Karpas-422 (cell line): ENCODE results near the gene CPEB2. TPM values are rescaled to one million over a fixed set of nuclear protein-coding genes. Genes with fewer than 3 reads are reported as not detected.

ENCODE experiments used
- DNase-seq: peaks from one replicate; pipeline ENCODE4 v3.0.0-alpha.2; 2015
- H2AFZ ChIP-seq: fragments of 200-600 bp; sonication (generic); 2 replicates; pipeline ENCODE4 v1.6.1; 2014; ENCODE audit warnings: antibody characterized with exemption, low read length, mixed read lengths
- H3K27ac ChIP-seq: fragments of 200-600 bp; sonication (generic); 2 replicates; pipeline ENCODE4 v1.5.1; 2014; ENCODE audit warnings: mild to moderate bottlenecking, low read length, moderate library complexity
- H3K27me3 ChIP-seq: fragments of 200-600 bp; sonication (generic); 2 replicates; pipeline ENCODE4 v1.6.1; 2014; ENCODE audit warnings: low read length, mixed read lengths
- H3K36me3 ChIP-seq: fragments of 200-600 bp; sonication (generic); 2 replicates; pipeline ENCODE4 v1.6.1; 2014; ENCODE audit warnings: low read length, mixed read lengths; ENCODE audit not compliant: insufficient read depth
- H3K4me1 ChIP-seq: fragments of 200-600 bp; sonication (generic); 2 replicates; pipeline ENCODE4 v1.6.1; 2014; ENCODE audit warnings: mild to moderate bottlenecking, low read length, mixed read lengths
- H3K4me2 ChIP-seq: fragments of 200-600 bp; sonication (generic); 2 replicates; pipeline ENCODE4 v1.6.1; 2014; ENCODE audit warnings: low read length, low read depth, mild to moderate bottlenecking; ENCODE audit not compliant: poor library complexity, severe bottlenecking
- H3K4me3 ChIP-seq: fragments of 200-600 bp; sonication (generic); 2 replicates; pipeline ENCODE4 v1.5.1; 2014; ENCODE audit warnings: mild to moderate bottlenecking, antibody characterized with exemption, low read length, mixed read lengths
- H3K79me2 ChIP-seq: fragments of 200-600 bp; sonication (generic); 2 replicates; pipeline ENCODE4 v1.6.1; 2014; ENCODE audit warnings: mild to moderate bottlenecking, low read length, mixed read lengths
- H3K9ac ChIP-seq: fragments of 200-600 bp; sonication (generic); 2 replicates; pipeline ENCODE4 v1.6.0; 2014; ENCODE audit warnings: low read length
- H3K9me2 ChIP-seq: fragments of 200-600 bp; sonication (generic), shearing (Covaris generic); replicated peaks from 2 replicates; pipeline ENCODE4 v1.6.0; 2014; ENCODE audit warnings: mild to moderate bottlenecking, low read length, moderate library complexity; ENCODE audit not compliant: insufficient read depth
- H3K9me3 ChIP-seq: fragments of 300-700, 200-600 bp; sonication (generic); 2 replicates; pipeline ENCODE4 v1.6.1; 2014; ENCODE audit warnings: low read length, mixed read lengths
- H4K20me1 ChIP-seq: fragments of 200-600 bp; sonication (generic); 2 replicates; pipeline ENCODE4 v1.6.1; 2014; ENCODE audit warnings: mild to moderate bottlenecking, antibody characterized with exemption, low read length, low read depth; ENCODE audit not compliant: insufficient read depth
- total RNA-seq: library from RNA; depleted of rRNA; stranded (reverse); fragments of >200 nt; shearing (Covaris generic); gene quantifications from 2 replicates; pipeline ENCODE4 v1.2.3, GENCODE V29; 2014; ENCODE audit warnings: low replicate concordance; rRNA removed

CPEB2 gene
- total RNA-seq: 5.0 and 7.3 TPM in 2 replicates

DNA sequence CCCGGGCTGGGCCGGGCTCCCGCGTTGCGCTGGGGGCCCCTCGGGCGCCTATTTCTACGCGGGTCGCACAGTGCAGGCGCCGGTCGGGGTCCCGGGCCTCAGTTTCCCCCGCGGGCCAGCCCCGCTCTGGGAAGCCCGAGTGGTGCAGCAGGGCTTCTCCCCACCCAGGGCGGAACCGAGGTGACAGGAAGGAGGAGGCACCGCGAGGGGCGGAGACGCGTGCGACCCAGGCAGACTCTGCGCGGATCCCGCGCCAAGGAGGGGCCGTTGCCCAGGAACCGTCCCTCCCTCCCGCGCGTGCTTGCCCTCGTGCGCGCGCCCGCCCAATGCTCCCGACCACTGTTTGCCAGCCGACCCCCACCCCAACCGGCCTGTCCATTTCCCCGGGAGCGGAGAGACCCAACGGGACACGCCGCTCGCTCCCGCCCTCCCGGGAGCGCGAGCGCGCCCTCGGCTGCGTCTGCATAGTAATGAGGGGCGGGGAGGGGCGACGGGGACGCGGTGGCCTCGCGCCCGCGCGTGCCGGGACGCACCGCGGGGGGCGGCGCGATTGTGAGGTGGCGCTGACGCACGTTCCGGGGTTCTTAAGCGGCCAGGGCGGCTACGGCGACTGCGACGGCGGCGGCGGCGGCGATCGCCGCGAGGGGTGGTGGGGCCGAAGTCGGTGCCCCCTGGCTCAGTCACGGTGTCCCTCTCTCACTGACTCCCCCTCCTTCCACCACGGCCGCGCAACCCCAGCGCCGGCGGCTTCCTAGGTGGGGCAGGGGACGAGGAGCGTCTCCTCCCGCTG lies at the start of gene CPEB2:
CPEB2 (plus strand) TSS at position 613 of the 790 bp plus-strand sequence. CDS start 193 bp downstream, outside the sequence.
- DNase-seq: peak; percentile 97
- Histone ChIP-seq H3K27me3 (no peaks in the 10 kb centered on the region), H2AFZ (peak within 1 kb of the TSS; percentile 98), H4K20me1 (0 out of 2 replicates have a peak, but pooled peaks cover 4% of the 10 kb centered on the region), H3K4me2 (peak within 1 kb of the TSS; percentile 99), H3K36me3 (peaks cover under 1% of the 10 kb centered on the region; the same call in 1 of the 2 replicates), H3K9ac (peak within 1 kb of the TSS; percentile 95), H3K4me3 (peak within 1 kb of the TSS; percentile 92), H3K4me1 (peaks cover 27% of the 10 kb centered on the region), H3K9me3 (no peaks in the 10 kb centered on the region), H3K79me2 (peaks cover 30% of the 10 kb centered on the region), H3K27ac (peak within 1 kb of the TSS; percentile 90), H3K9me2 (no peaks in the 10 kb centered on the region)

DNA sequence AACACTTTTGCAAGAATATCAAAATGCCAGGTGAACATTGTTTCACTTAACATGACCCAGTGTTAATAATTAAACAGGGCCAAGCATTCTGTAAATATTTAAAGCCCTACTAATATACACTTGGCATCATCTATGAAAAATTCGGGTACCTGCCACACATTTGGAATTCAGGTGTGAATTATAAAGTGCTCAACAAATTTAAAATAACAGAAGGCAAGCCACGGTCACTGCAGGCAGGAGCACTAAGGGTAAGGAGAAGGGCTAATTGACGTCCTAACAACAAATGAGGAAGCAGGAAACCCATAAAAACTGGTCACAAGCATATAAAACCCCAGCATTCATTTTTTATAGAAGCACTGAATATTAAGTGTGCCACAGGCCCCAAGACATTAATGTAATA lies 43.8 kb upstream of the CPEB2 start:
- H3K9me3 ChIP-seq: no peaks in the 10 kb centered on the region
- H3K27me3 ChIP-seq: no peaks in the 10 kb centered on the region
- no peak overlapping the region for H3K9ac ChIP-seq

DNA sequence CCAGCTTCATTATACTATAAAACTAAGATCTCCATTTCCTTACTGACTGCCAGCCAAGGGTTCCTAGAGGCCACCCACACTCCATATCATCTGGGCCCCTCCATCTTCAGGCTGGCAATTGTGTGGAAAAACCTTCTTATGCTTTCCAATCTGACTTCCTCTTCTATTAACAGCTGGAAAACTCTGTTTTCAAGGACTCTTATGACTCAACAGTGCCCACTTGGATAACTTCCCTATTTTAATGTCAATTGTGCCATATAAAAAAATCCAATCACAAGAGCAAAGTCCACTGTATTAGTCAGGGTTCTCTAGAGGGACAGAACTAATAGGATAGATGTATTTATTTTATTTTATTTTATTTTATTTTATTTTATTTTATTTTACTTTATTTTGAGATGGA lies 41.0 kb upstream of the CPEB2 start:
- no peak overlapping the region for H3K4me2 ChIP-seq
- H3K9me3 ChIP-seq: no peaks in the 10 kb centered on the region
- H2AFZ ChIP-seq: no peak overlapping the region
- no peaks in the 10 kb centered on the region for H3K36me3 ChIP-seq
- H3K27me3 ChIP-seq: no peaks in the 10 kb centered on the region
- H3K79me2 ChIP-seq: no peaks in the 10 kb centered on the region
- H3K9ac ChIP-seq: no peak overlapping the region
- H3K9me2 ChIP-seq: no peaks in the 10 kb centered on the region
- H4K20me1 ChIP-seq: no peaks in the 10 kb centered on the region
- H3K4me3 ChIP-seq: no peak overlapping the region
- no peak overlapping the region for H3K27ac ChIP-seq
- DNase-seq: no peak
- H3K4me1 ChIP-seq: no peaks in the 10 kb centered on the region

More for the DNA sequence above, 43.8 kb upstream of the CPEB2 start:
- Histone ChIP-seq H3K36me3 (no peaks in the 10 kb centered on the region), H3K79me2 (no peaks in the 10 kb centered on the region), H3K9me2 (no peaks in the 10 kb centered on the region), H3K4me1 (no peaks in the 10 kb centered on the region), H3K4me3 (no peak overlapping the region), H3K27ac (no peak overlapping the region), H4K20me1 (no peaks in the 10 kb centered on the region), H3K4me2 (no peak overlapping the region), H2AFZ (no peak overlapping the region)
- no peak for DNase-seq

DNA sequence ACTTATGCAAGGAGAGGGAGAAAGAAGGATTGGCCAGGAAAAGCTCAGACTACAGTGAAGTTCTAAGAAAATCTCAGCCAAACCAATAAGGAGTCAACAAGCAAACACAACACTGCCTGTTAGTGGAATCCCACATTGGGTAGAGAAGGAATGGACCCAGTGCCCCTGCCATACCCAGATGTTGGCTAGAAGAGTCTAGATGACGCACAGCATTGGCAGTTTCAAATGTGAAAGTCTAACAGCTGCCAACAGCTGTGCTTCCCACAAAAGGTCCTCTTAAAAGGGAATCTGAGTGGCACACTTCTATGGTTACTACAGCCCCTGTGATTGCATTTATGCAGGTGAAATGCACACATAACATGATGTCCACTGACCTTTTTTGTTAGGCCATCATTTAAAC lies 37.2 kb upstream of the CPEB2 start:
- no peak overlapping the region for H3K9ac ChIP-seq
- no peak overlapping the region for H3K27ac ChIP-seq

DNA sequence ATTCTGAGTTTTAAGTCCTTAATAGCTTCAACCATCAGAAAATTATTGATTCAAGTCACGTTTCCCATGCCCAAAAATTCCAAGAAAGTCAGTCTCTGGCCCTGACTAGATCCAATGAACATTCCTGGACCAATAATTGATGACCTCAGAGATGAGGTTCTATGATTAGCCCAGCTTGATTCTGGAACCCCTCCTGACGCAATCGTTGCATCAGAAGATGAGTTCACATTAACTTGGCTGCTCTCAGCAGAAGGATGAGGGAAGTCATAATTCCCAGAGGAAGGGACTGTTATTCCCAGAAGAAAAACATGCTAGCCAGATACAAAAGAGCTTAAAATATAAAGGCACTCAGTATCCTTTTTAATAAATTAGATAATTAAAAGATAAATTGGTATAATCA lies 34.3 kb upstream of the CPEB2 start:
- DNase-seq: no peak
- H3K79me2 ChIP-seq: no peaks in the 10 kb centered on the region
- H3K27me3 ChIP-seq: no peaks in the 10 kb centered on the region
- H3K9ac ChIP-seq: no peak overlapping the region
- no peaks in the 10 kb centered on the region for H4K20me1 ChIP-seq
- no peaks in the 10 kb centered on the region for H3K9me3 ChIP-seq
- no peak overlapping the region for H3K27ac ChIP-seq
- no peak overlapping the region for H3K4me2 ChIP-seq
- H3K9me2 ChIP-seq: no peaks in the 10 kb centered on the region
- H2AFZ ChIP-seq: no peak overlapping the region
- H3K4me3 ChIP-seq: no peak overlapping the region
- H3K4me1 ChIP-seq: no peaks in the 10 kb centered on the region
- H3K36me3 ChIP-seq: no peaks in the 10 kb centered on the region

More for the DNA sequence above, 37.2 kb upstream of the CPEB2 start:
- Histone ChIP-seq H2AFZ (no peak overlapping the region), H3K27me3 (no peaks in the 10 kb centered on the region), H3K79me2 (no peaks in the 10 kb centered on the region), H3K4me3 (no peak overlapping the region), H4K20me1 (no peaks in the 10 kb centered on the region), H3K9me3 (no peaks in the 10 kb centered on the region), H3K4me1 (no peaks in the 10 kb centered on the region), H3K4me2 (no peak overlapping the region), H3K9me2 (no peaks in the 10 kb centered on the region), H3K36me3 (no peaks in the 10 kb centered on the region)
- DNase-seq: no peak

DNA sequence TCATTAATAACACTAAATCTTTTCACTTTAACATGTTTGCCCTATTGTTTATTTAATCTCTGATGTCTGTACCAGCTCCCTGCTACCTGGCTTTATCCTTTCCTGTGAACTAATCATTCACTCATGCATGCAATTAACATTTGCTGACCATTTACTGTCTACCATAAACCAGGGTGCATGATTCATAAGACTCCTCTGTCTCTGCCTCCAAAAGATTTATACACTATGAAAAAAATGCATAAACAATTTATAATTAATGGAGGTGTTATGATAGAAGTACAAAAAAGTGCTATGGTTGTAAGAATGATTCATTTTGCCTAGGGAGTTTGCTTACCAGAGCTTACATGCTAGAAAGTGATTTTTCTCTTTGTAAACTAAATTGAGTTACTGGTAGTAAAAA lies 24.5 kb upstream of the CPEB2 start:
- Histone ChIP-seq H4K20me1 (no peaks in the 10 kb centered on the region), H3K4me1 (no peaks in the 10 kb centered on the region), H2AFZ (no peak overlapping the region), H3K4me3 (no peak overlapping the region), H3K9ac (no peak overlapping the region), H3K27ac (no peak overlapping the region), H3K79me2 (no peaks in the 10 kb centered on the region), H3K27me3 (no peaks in the 10 kb centered on the region), H3K9me2 (no peaks in the 10 kb centered on the region), H3K36me3 (no peaks in the 10 kb centered on the region), H3K9me3 (no peaks in the 10 kb centered on the region), H3K4me2 (no peak overlapping the region)
- DNase-seq: no peak

DNA sequence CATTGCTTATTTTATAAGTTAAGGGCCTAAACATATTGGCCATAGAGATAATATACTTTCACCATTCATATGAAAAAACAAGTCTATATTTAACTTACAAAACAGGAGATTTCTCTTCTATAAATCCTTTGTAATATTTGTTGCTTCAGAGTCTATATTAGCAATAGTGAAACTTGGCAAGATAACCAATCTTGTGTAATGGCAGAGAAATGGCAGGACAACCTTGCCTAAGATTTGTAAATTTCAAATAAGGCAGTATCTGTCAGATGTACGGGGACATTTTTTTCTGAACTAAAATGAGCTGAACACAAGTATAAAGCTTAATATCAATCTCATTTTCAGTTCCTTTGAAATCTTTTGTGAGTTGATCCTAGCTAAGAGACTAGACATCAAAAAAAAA lies 17.8 kb upstream of the CPEB2 start:
- H3K27ac ChIP-seq: no peak overlapping the region
- no peak overlapping the region for H3K4me2 ChIP-seq
- no peaks in the 10 kb centered on the region for H3K9me2 ChIP-seq
- H3K9ac ChIP-seq: no peak overlapping the region
- H2AFZ ChIP-seq: no peak overlapping the region
- H3K27me3 ChIP-seq: no peaks in the 10 kb centered on the region
- no peaks in the 10 kb centered on the region for H3K79me2 ChIP-seq
- DNase-seq: no peak
- H3K9me3 ChIP-seq: no peaks in the 10 kb centered on the region
- H3K36me3 ChIP-seq: no peaks in the 10 kb centered on the region
- H3K4me3 ChIP-seq: no peak overlapping the region
- H4K20me1 ChIP-seq: no peaks in the 10 kb centered on the region
- no peaks in the 10 kb centered on the region for H3K4me1 ChIP-seq

DNA sequence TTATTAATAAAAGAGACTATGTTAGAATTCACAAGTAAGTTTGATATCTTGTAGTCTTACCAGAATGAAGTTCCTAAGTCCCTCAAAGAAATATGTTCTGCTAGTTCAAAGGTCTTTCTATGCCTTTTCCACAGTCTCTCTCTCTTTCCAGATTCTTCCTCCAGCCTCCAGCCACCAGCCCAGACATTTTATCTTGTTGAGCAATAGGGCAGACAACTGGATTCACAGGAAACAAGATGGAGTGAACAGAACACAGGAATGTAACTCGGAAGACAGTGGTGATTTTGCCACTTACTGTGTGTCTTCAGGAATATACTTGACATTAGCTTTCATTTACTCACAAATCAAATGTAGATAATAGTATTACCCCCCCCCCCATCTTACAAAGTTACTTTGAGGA lies 17.1 kb upstream of the CPEB2 start:
- no peaks in the 10 kb centered on the region for H3K27me3 ChIP-seq
- no peaks in the 10 kb centered on the region for H4K20me1 ChIP-seq
- no peak overlapping the region for H3K4me2 ChIP-seq
- H3K36me3 ChIP-seq: no peaks in the 10 kb centered on the region
- no peak overlapping the region for H3K9ac ChIP-seq
- H3K9me3 ChIP-seq: no peaks in the 10 kb centered on the region
- H2AFZ ChIP-seq: no peak overlapping the region
- no peaks in the 10 kb centered on the region for H3K79me2 ChIP-seq
- no peaks in the 10 kb centered on the region for H3K4me1 ChIP-seq
- no peak overlapping the region for H3K4me3 ChIP-seq
- H3K27ac ChIP-seq: no peak overlapping the region
- DNase-seq: no peak
- no peaks in the 10 kb centered on the region for H3K9me2 ChIP-seq
